H1 (cell line): Measurements from ENCODE around the gene MDK. TPM values are rescaled to one million over a fixed set of nuclear protein-coding genes. Genes with fewer than 3 reads are reported as not detected.

Experiments used
- CTCF ChIA-PET: fragments of 300-600 bp; sonication (Branson Sonifier 250); formaldehyde crosslinking; loops from one replicate; lab custom pipeline; 2021; ENCODE audit not compliant: partially characterized antibody; lab: Charles Lee
- POLR2A ChIA-PET: fragments of 300-600 bp; sonication (Branson Sonifier 250); formaldehyde crosslinking; loops from one replicate; lab custom pipeline; 2021; ENCODE audit warnings: inconsistent platforms; ENCODE audit not compliant: partially characterized antibody; lab: Charles Lee
- DNase-seq, 2 experiments: peaks; one replicate each; pipeline versions ENCODE4 v3.0.0 to v3.0.0-alpha.2; 2010 to 2022; ENCODE audit warnings: low spot score in 2 of 2, low read depth in 1 of 2, mixed read lengths in 1 of 2
- FAIRE-seq: peaks from 2 replicates; lab custom pipeline; 2011; peaks lifted over from hg19 to GRCh38; lab: Jason Lieb, UNC
- H2AFZ ChIP-seq: 2 replicates; pipeline ENCODE4 v1.8.1; 2012; ENCODE audit warnings: low read length, inconsistent platforms
- H2AK5ac ChIP-seq: 2 replicates; pipeline ENCODE4 v1.6.1; 2013; ENCODE audit warnings: low read depth, low read length
- H2BK120ac ChIP-seq: replicated peaks from 2 replicates; pipeline ENCODE3; 2013; ENCODE audit warnings: low read depth, low read length, inconsistent platforms
- H2BK12ac ChIP-seq: 2 replicates; pipeline ENCODE4 v1.6.1; 2013; ENCODE audit warnings: low read depth, low read length
- H2BK15ac ChIP-seq: 2 replicates; pipeline ENCODE4 v1.6.1; 2013; ENCODE audit warnings: low read length
- H2BK20ac ChIP-seq: 2 replicates; pipeline ENCODE4 v1.6.1; 2013; ENCODE audit warnings: low read length
- H2BK5ac ChIP-seq: 2 replicates; pipeline ENCODE4 v1.6.1; 2013; ENCODE audit warnings: low read depth, low read length
- H3K14ac ChIP-seq: 2 replicates; pipeline ENCODE4 v1.6.1; 2013; ENCODE audit warnings: inconsistent platforms; ENCODE audit not compliant: insufficient read length
- H3K18ac ChIP-seq: 2 replicates; pipeline ENCODE4 v1.6.1; 2013; ENCODE audit warnings: low read length; ENCODE audit errors: extremely low read depth
- H3K23ac ChIP-seq: 2 replicates; pipeline ENCODE4 v1.6.1; 2013; ENCODE audit warnings: inconsistent platforms; ENCODE audit not compliant: insufficient read length
- H3K23me2 ChIP-seq: 2 replicates; pipeline ENCODE4 v1.6.1; 2013; ENCODE audit warnings: low read depth, low read length
- H3K27ac ChIP-seq: 2 replicates; pipeline ENCODE4 v1.6.1; 2011; ENCODE audit warnings: low read depth, low read length, inconsistent platforms
- H3K27me3 ChIP-seq, 4 experiments: replicated peaks in 1 of 4; 1 replicate in 1 of 4; 2 replicates in 3 of 4; pipeline versions ENCODE4 v1.6.1 to v1.8.1; 2011 to 2013; ENCODE audit warnings: low read length in 3 of 4, mild to moderate bottlenecking in 3 of 4, inconsistent platforms in 2 of 4, mixed read lengths in 2 of 4, moderate library complexity in 1 of 4; ENCODE audit not compliant: control insufficient read depth in 3 of 4, insufficient read depth in 3 of 4; ENCODE audit errors: extremely low read depth in 1 of 4
- H3K36me3 ChIP-seq, 4 experiments: 2 replicates each; pipeline versions ENCODE4 v1.6.1 to v1.8.1; 2011 to 2013; ENCODE audit warnings: mild to moderate bottlenecking in 4 of 4, low read length in 3 of 4, moderate library complexity in 2 of 4, control low read depth in 1 of 4, inconsistent platforms in 1 of 4; ENCODE audit not compliant: insufficient read depth in 4 of 4, control insufficient read depth in 2 of 4
- H3K4ac ChIP-seq: replicated peaks from 2 replicates; pipeline ENCODE3; 2013; ENCODE audit warnings: low read length, low read depth, mixed read lengths, inconsistent platforms; ENCODE audit not compliant: insufficient read length
- H3K4me1 ChIP-seq, 4 experiments: replicated peaks in 1 of 4; 1 replicate in 1 of 4; 2 replicates in 3 of 4; pipeline versions ENCODE4 v1.6.1 to v1.8.1; 2011 to 2013; ENCODE audit warnings: low read length in 3 of 4, inconsistent platforms in 2 of 4, mixed read lengths in 1 of 4; ENCODE audit not compliant: insufficient read depth in 4 of 4, control insufficient read depth in 3 of 4
- H3K4me2 ChIP-seq, 2 experiments: 2 replicates each; pipeline versions ENCODE4 v1.6.1 to v1.8.1; 2011 to 2013; ENCODE audit warnings: low read depth in 2 of 2, low read length in 2 of 2, control low read depth in 1 of 2, inconsistent platforms in 1 of 2, mild to moderate bottlenecking in 1 of 2; ENCODE audit not compliant: insufficient read depth in 1 of 2
- H3K4me3 ChIP-seq, 4 experiments: fragments of 200-600, 300-600 bp in 1 of 4; sonication (generic), shearing (Covaris generic), sonication (Bioruptor Twin) in 1 of 4; 2 replicates each; pipeline versions ENCODE4 v1.5.1 to v1.8.1; 2011 to 2016; ENCODE audit warnings: low read length in 4 of 4, low read depth in 3 of 4, control low read depth in 2 of 4, inconsistent platforms in 2 of 4, mild to moderate bottlenecking in 2 of 4, mixed read lengths in 1 of 4, moderate library complexity in 1 of 4; ENCODE audit not compliant: insufficient read depth in 2 of 4; ENCODE audit errors: extremely low read depth in 1 of 4
- H3K56ac ChIP-seq: replicated peaks from 2 replicates; pipeline ENCODE3; 2013; ENCODE audit warnings: low read depth, mild to moderate bottlenecking, mixed read lengths, low read length, inconsistent platforms; ENCODE audit not compliant: insufficient read length
- H3K79me1 ChIP-seq: 2 replicates; pipeline ENCODE4 v1.6.1; 2013; ENCODE audit warnings: low read depth, low read length, control low read depth
- H3K79me2 ChIP-seq, 2 experiments: 2 replicates each; pipeline versions ENCODE4 v1.6.1 to v1.8.1; 2012 to 2013; ENCODE audit warnings: low read length in 2 of 2, mild to moderate bottlenecking in 2 of 2, inconsistent platforms in 1 of 2; ENCODE audit not compliant: insufficient read depth in 2 of 2, control insufficient read depth in 1 of 2
- H3K9ac ChIP-seq, 4 experiments: replicated peaks in 1 of 4; 1 replicate in 1 of 4; 2 replicates in 3 of 4; pipeline versions ENCODE4 v1.6.1 to v1.8.1; 2011 to 2013; ENCODE audit warnings: low read depth in 3 of 4, low read length in 3 of 4, control low read depth in 2 of 4, mild to moderate bottlenecking in 2 of 4, moderate library complexity in 2 of 4, inconsistent platforms in 1 of 4; ENCODE audit errors: extremely low read depth in 1 of 4
- H3K9me3 ChIP-seq, 2 experiments: 2 replicates each; pipeline versions ENCODE4 v1.6.1 to v1.8.1; 2012 to 2013; ENCODE audit warnings: mild to moderate bottlenecking in 2 of 2, moderate library complexity in 2 of 2, control low read depth in 1 of 2, inconsistent platforms in 1 of 2, low read depth in 1 of 2, low read length in 1 of 2, mixed read lengths in 1 of 2; ENCODE audit not compliant: insufficient read depth in 2 of 2
- H4K20me1 ChIP-seq, 2 experiments: replicated peaks in 1 of 2; 2 replicates each; pipeline versions ENCODE3 to v1.8.1; 2011 to 2013; ENCODE audit warnings: inconsistent platforms in 2 of 2, low read length in 2 of 2, mild to moderate bottlenecking in 1 of 2; ENCODE audit not compliant: insufficient read depth in 2 of 2, control insufficient read depth in 1 of 2
- H4K5ac ChIP-seq: 2 replicates; pipeline ENCODE4 v1.6.1; 2013; ENCODE audit warnings: low read length, low read depth, mixed read lengths, inconsistent platforms; ENCODE audit not compliant: insufficient read length
- H4K8ac ChIP-seq: 2 replicates; pipeline ENCODE4 v1.8.0; 2013; ENCODE audit warnings: mild to moderate bottlenecking, moderate library complexity, low read length, inconsistent platforms; ENCODE audit not compliant: insufficient read depth; ENCODE audit errors: extremely low read depth
- H4K91ac ChIP-seq: replicated peaks from 2 replicates; pipeline ENCODE3; 2013; ENCODE audit warnings: low read length, mixed read lengths, inconsistent platforms; ENCODE audit not compliant: insufficient read length
- BRCA1 ChIP-seq: IDR thresholded peaks from 2 replicates; pipeline ENCODE4 v1.6.1; 2012; ENCODE audit warnings: low read depth, low read length, improper control_type of control experiment
- KDM4A ChIP-seq: IDR thresholded peaks from one replicate; pipeline ENCODE4 v1.7.1; 2012; ENCODE audit warnings: low read depth, mild to moderate bottlenecking, moderate library complexity, low read length, inconsistent platforms; ENCODE audit not compliant: severe bottlenecking
- TCF12 ChIP-seq: IDR thresholded peaks from 2 replicates; pipeline ENCODE4 v1.6.1; 2011; ENCODE audit warnings: low read depth, mild to moderate bottlenecking, low read length
- WGBS, 2 experiments: shearing (Covaris generic) in 1 of 2; methylation state at CpG; one replicate each; pipeline versions ENCODE4 v1.1.6 to v1.1.7; 2013 to 2015; ENCODE audit warnings: low lambda C conversion rate in 2 of 2, mixed read lengths in 2 of 2, inconsistent platforms in 1 of 2, low coverage in 1 of 2, missing lambda C conversion rate in 1 of 2; ENCODE audit not compliant: insufficient replicate concordance in 2 of 2, insufficient coverage in 1 of 2, insufficient read length in 1 of 2; ENCODE audit errors: extremely low coverage in 1 of 2, missing lambda C conversion rate in 1 of 2; 5-methylcytosine and 5-hydroxymethylcytosine counted together
- polyA plus RNA-seq, 7 experiments: library from polyadenylated mRNA; depleted of rRNA in 3 of 7; stranded (reverse) in 5 of 7; unstranded in 2 of 7; fragments of >200 nt in 5 of 7; fragments of 200-250 nt in 2 of 7; gene quantifications; 1 replicate in 5 of 7; 2 replicates in 1 of 7; 4 replicates in 1 of 7; pipeline versions ENCODE4 v1.2.1 to v1.2.3, GENCODE V29; 2011 to 2013; ENCODE audit warnings: missing spikeins in 2 of 7, mixed read lengths in 2 of 7
- total RNA-seq: library from RNA; stranded (reverse); fragmentation: NEBNext Ultra II Directional; extraction: Animal tissue kit (Norgen Biotek cat#: 25700); gene quantifications from 2 replicates; pipeline ENCODE4 v1.2.1, GENCODE V29; 2021

Gene MDK
- total and polyA plus RNA-seq, 2 of the 8 experiments (the other 6 are each of a cell fraction or from before 2014, with no cell fraction given): 309 to 606 TPM

GRCh38 chr11:46364791-46365190 is 16.7 kb upstream of the MDK start:
- 85% methylated on average over 3 of the region's 3 CpGs; no CpG with 5 or more reads in 1 of the 2 experiments for WGBS, 2 experiments
- no peak for FAIRE-seq
- CTCF ChIA-PET: interaction anchor here (1.0 to 44.5 kb wide), 9 partner anchors 13 to 116 kb away, joined by 3 to 1004 read pairs (median 10); partner anchors contain the start of gene DGKZ
- TF ChIP-seq BRCA1 (no peak), KDM4A (no peak), TCF12 (no peak)

More at GRCh38 chr11:46364791-46365190, 16.7 kb upstream of the MDK start:
- no peak overlapping the region for H3K23ac ChIP-seq
- peaks cover 0 to 4% (median 2%) of the 10 kb centered on the region in 4 experiments; a peak in 3 of 8 replicates for H3K36me3 ChIP-seq
- no peaks in the 10 kb centered on the region for H3K23me2 ChIP-seq
- H4K91ac ChIP-seq: no peak overlapping the region
- no peaks in the 10 kb centered on the region for H3K9me3 ChIP-seq
- H3K4ac ChIP-seq: no peak overlapping the region
- no peak overlapping the region for H2BK15ac ChIP-seq
- H3K14ac ChIP-seq: no peak overlapping the region
- DNase-seq: no peak
- no peak overlapping the region for H3K4me2 ChIP-seq
- no peak overlapping the region for H2BK12ac ChIP-seq
- no peak overlapping the region for H2AFZ ChIP-seq
- H3K27me3 ChIP-seq: no peaks in the 10 kb centered on the region
- no peak overlapping the region for H2AK5ac ChIP-seq
- no peak overlapping the region for H3K4me3 ChIP-seq
- no peak overlapping the region for H3K18ac ChIP-seq
- no peak overlapping the region for H3K27ac ChIP-seq
- POLR2A ChIA-PET: interaction anchor here (1.0 to 7.8 kb wide), 8 partner anchors 14 to 142 kb away, joined by 3 to 69 read pairs (median 6); partner anchors contain the start of genes DGKZ and MDK
- H2BK5ac ChIP-seq: peak overlapping the region; percentile 10
- H4K20me1 ChIP-seq: peaks cover 8 to 36% of the 10 kb centered on the region in 2 experiments
- no peak overlapping the region for H4K5ac ChIP-seq
- H3K79me1 ChIP-seq: peaks cover 19% of the 10 kb centered on the region
- H2BK120ac ChIP-seq: no peak overlapping the region
- H3K9ac ChIP-seq: no peak overlapping the region
- peak overlapping the region; percentile 77; the same call in 1 of the 2 replicates for H4K8ac ChIP-seq
- no peak overlapping the region for H2BK20ac ChIP-seq
- H3K79me2 ChIP-seq: peaks cover 0 to 46% of the 10 kb centered on the region in 2 experiments; a peak in 2 of 4 replicates
- H3K4me1 ChIP-seq: peaks cover 0 to 26% (median 15%) of the 10 kb centered on the region in 4 experiments; a peak in 6 of 7 replicates
- no peak overlapping the region for H3K56ac ChIP-seq
